HG02981 (cell line): Measurements from ENCODE around the gene SLC22A8.
"Not testable (repeated sequence)": the region's sequence is repeated elsewhere in the genome, so short reads cannot be mapped to it uniquely, and the experiment has no call there.

Source experiments
- ATAC-seq: cut with Tn5 transposase; IDR thresholded peaks from one replicate; pipeline ENCODE4 v1.9.1; 2021; ENCODE audit warnings: mild to moderate bottlenecking, moderate library complexity; ENCODE audit not compliant: unreplicated experiment

Gene SLC22A8

GRCh38 chr11:63015521-63016215 is at the start of gene SLC22A8:
Gene SLC22A8 (minus strand): TSS chr11:63015841. CDS start chr11:63014958, 883 bp downstream.
- no peak for ATAC-seq

- not testable (repeated sequence) for ATAC-seq
Observed at GRCh38 chr11:63046203-63046602, 30.6 kb upstream of the SLC22A8 start.

- no peak for ATAC-seq
Observed at GRCh38 chr11:63042596-63042995, 27.0 kb upstream of the SLC22A8 start.

GRCh38 chr11:63032457-63032856 is 16.8 kb upstream of the SLC22A8 start:
- no peak for ATAC-seq

- peak; percentile 47 for ATAC-seq
Observed at GRCh38 chr11:63023841-63024648, 8.4 kb upstream of the SLC22A8 start.

- ATAC-seq = no peak
Observed at GRCh38 chr11:63023222-63023814, 7.7 kb upstream of the SLC22A8 start.

- ATAC-seq = no peak
Observed at GRCh38 chr11:63022441-63022840, 6.8 kb upstream of the SLC22A8 start.

- ATAC-seq = no peak
Observed at GRCh38 chr11:63020671-63021291, 5.1 kb upstream of the SLC22A8 start.

- no peak for ATAC-seq
Observed at GRCh38 chr11:63019506-63019905, 3.9 kb upstream of the SLC22A8 start.

- ATAC-seq = no peak
Observed at GRCh38 chr11:63017306-63017974, 1.8 kb upstream of the SLC22A8 start.

- no peak for ATAC-seq
Observed at GRCh38 chr11:63014408-63015055, 1.1 kb downstream of the SLC22A8 start.

GRCh38 chr11:63012839-63013238 is 2.8 kb downstream of the SLC22A8 start:
- no peak for ATAC-seq

GRCh38 chr11:63012430-63012829 is 3.2 kb downstream of the SLC22A8 start:
- ATAC-seq = no peak

- no peak for ATAC-seq
Observed at GRCh38 chr11:63010934-63011439, 4.7 kb downstream of the SLC22A8 start.

GRCh38 chr11:63007920-63008319 is 7.7 kb downstream of the SLC22A8 start:
- no peak for ATAC-seq

- no peak for ATAC-seq
Observed at GRCh38 chr11:63001456-63001855, 14.2 kb downstream of the SLC22A8 start.

GRCh38 chr11:62999649-63000048 is 16.0 kb downstream of the SLC22A8 start:
- ATAC-seq = no peak

GRCh38 chr11:62999156-62999555 is 16.5 kb downstream of the SLC22A8 start:
- no peak for ATAC-seq

GRCh38 chr11:62996271-62996670 is 19.4 kb downstream of the SLC22A8 start:
- no peak for ATAC-seq

- no peak for ATAC-seq
Observed at GRCh38 chr11:62994775-62995174, 20.9 kb downstream of the SLC22A8 start.
